CD14-positive monocyte (primary cell): ENCODE measurements around the gene POFUT2. TPM values are rescaled to one million over a fixed set of nuclear protein-coding genes. Genes with fewer than 3 reads are reported as not detected.

Experiments used
- DNase-seq, 3 donors: peaks; one replicate each; pipeline ENCODE4 v3.0.0-alpha.2; 2011 to 2022
- H2AFZ ChIP-seq: 2 replicates; pipeline ENCODE4 v1.6.0; 2012; ENCODE audit warnings: mild to moderate bottlenecking, low read depth, low read length, inconsistent platforms; ENCODE audit not compliant: insufficient read depth, poor library complexity, severe bottlenecking
- H3K27ac ChIP-seq, 2 donors: 1 replicate in 1 of 2; 2 replicates in 1 of 2; pipeline ENCODE4 v1.5.1; 2012 to 2013; ENCODE audit warnings: low read length in 2 of 2, control low read depth in 1 of 2, inconsistent platforms in 1 of 2, low read depth in 1 of 2, mild to moderate bottlenecking in 1 of 2
- H3K27me3 ChIP-seq, 2 donors: one replicate each; pipeline versions ENCODE4 v1.6.0 to v1.6.1; 2011 to 2013; ENCODE audit warnings: low read length in 2 of 2; ENCODE audit not compliant: control insufficient read depth in 2 of 2, insufficient read depth in 2 of 2
- H3K36me3 ChIP-seq, 2 donors: replicated peaks in 1 of 2; 1 replicate in 1 of 2; 2 replicates in 1 of 2; pipeline versions ENCODE4 v1.5.1 to v1.6.1; 2012 to 2013; ENCODE audit warnings: low read length in 2 of 2, control low read depth in 1 of 2, inconsistent platforms in 1 of 2, mild to moderate bottlenecking in 1 of 2; ENCODE audit not compliant: insufficient read depth in 2 of 2, control insufficient read depth in 1 of 2
- H3K4me1 ChIP-seq, 2 donors: 1 replicate in 1 of 2; 2 replicates in 1 of 2; pipeline versions ENCODE4 v1.5.1 to v1.6.1; 2012 to 2013; ENCODE audit warnings: low read length in 2 of 2, control low read depth in 1 of 2, inconsistent platforms in 1 of 2, mild to moderate bottlenecking in 1 of 2, moderate library complexity in 1 of 2; ENCODE audit not compliant: insufficient read depth in 2 of 2, control insufficient read depth in 1 of 2
- H3K4me2 ChIP-seq: replicated peaks from 2 replicates; pipeline ENCODE3; 2012; ENCODE audit warnings: low read length, moderate library complexity, mild to moderate bottlenecking; ENCODE audit not compliant: poor library complexity, severe bottlenecking; ENCODE audit errors: extremely low read depth
- H3K4me3 ChIP-seq, 3 experiments: fragments of 200-600 bp in 1 of 3; sonication (generic) in 1 of 3; replicated peaks in 1 of 3; 1 replicate in 2 of 3; 2 replicates in 1 of 3; pipeline ENCODE4 v1.5.1; 2011 to 2013; ENCODE audit warnings: low read length in 3 of 3, mild to moderate bottlenecking in 3 of 3, control low read depth in 2 of 3, low read depth in 2 of 3, inconsistent platforms in 1 of 3, moderate library complexity in 1 of 3
- H3K79me2 ChIP-seq: 2 replicates; pipeline ENCODE4 v1.6.0; 2012; ENCODE audit warnings: mild to moderate bottlenecking, control low read depth, inconsistent platforms, low read length, moderate library complexity; ENCODE audit not compliant: insufficient read depth
- H3K9ac ChIP-seq: 2 replicates; pipeline ENCODE4 v1.6.0; 2017; ENCODE audit warnings: low read length, mild to moderate bottlenecking; ENCODE audit not compliant: insufficient read depth, poor library complexity, severe bottlenecking
- H3K9me3 ChIP-seq, 2 donors: replicated peaks in 1 of 2; 1 replicate in 1 of 2; 2 replicates in 1 of 2; pipeline versions ENCODE4 v1.5.1 to v1.6.1; 2012 to 2013; ENCODE audit warnings: low read length in 2 of 2, control low read depth in 1 of 2; ENCODE audit not compliant: control insufficient read depth in 1 of 2, insufficient read depth in 1 of 2
- H4K20me1 ChIP-seq: 2 replicates; pipeline ENCODE4 v1.6.0; 2012; ENCODE audit warnings: mild to moderate bottlenecking, low read length, control low read depth, moderate library complexity; ENCODE audit not compliant: insufficient read depth
- H3K27ac Mint-ChIP-seq, 7 donors: one replicate each; pipeline ENCODE4 v1.8.0; 2020; ENCODE audit warnings: mild to moderate bottlenecking in 7 of 7, mixed read lengths in 7 of 7, moderate library complexity in 6 of 7, inconsistent platforms in 2 of 7
- H3K27me3 Mint-ChIP-seq, 3 donors: one replicate each; pipeline ENCODE4 v1.8.0; 2021 to 2022; ENCODE audit warnings: low read depth in 3 of 3, mild to moderate bottlenecking in 3 of 3, mixed read lengths in 3 of 3, moderate library complexity in 3 of 3, inconsistent platforms in 1 of 3
- H3K36me3 Mint-ChIP-seq, 2 donors: one replicate each; pipeline ENCODE4 v1.8.0; 2020; ENCODE audit warnings: mixed read lengths in 2 of 2, inconsistent platforms in 1 of 2, mild to moderate bottlenecking in 1 of 2
- H3K4me1 Mint-ChIP-seq: one replicate; pipeline ENCODE4 v1.8.0; 2020; ENCODE audit warnings: mild to moderate bottlenecking, mixed read lengths
- H3K4me3 Mint-ChIP-seq, 2 donors: one replicate each; pipeline ENCODE4 v1.8.0; 2020; ENCODE audit warnings: mild to moderate bottlenecking in 2 of 2, mixed read lengths in 2 of 2, moderate library complexity in 1 of 2
- H3K9me3 Mint-ChIP-seq, 7 donors: one replicate each; pipeline ENCODE4 v1.8.0; 2020 to 2022; ENCODE audit warnings: mixed read lengths in 7 of 7, mild to moderate bottlenecking in 6 of 7, moderate library complexity in 6 of 7, inconsistent platforms in 2 of 7
- WGBS: methylation state at CpG from one replicate; pipeline ENCODE4 v1.1.5; 2013; ENCODE audit warnings: missing lambda C conversion rate; ENCODE audit not compliant: insufficient coverage; 5-methylcytosine and 5-hydroxymethylcytosine counted together
- intact Hi-C, 2 donors: fragments of 100-400 bp; cut with micrococcal nuclease; formaldehyde crosslinking; loops; one replicate each; pipeline versions ENCODE4 v1.15.0 to v1.15.1; 2023
- polyA plus RNA-seq, 3 donors: library from polyadenylated mRNA; depleted of rRNA in 1 of 3; unstranded in 2 of 3; stranded (reverse) in 1 of 3; fragments of 300-500 nt in 2 of 3; fragments of >200 nt in 1 of 3; fragmentation: Illumina TruSeq in 2 of 3; gene quantifications; 1 replicate in 2 of 3; 2 replicates in 1 of 3; pipeline ENCODE4 v1.2.3, GENCODE V29; 2012 to 2021
- TF ChIP-seq, protein P1 (sequence below): fragments of 200-600 bp; IDR thresholded peaks from one replicate; pipeline ENCODE4 v1.8.0; 2022; ENCODE audit warnings: antibody characterized with exemption, mild to moderate bottlenecking

POFUT2 gene
- polyA plus RNA-seq, 3 donors, result 1.8 to 21.3 (median 2.8) TPM

DNA sequence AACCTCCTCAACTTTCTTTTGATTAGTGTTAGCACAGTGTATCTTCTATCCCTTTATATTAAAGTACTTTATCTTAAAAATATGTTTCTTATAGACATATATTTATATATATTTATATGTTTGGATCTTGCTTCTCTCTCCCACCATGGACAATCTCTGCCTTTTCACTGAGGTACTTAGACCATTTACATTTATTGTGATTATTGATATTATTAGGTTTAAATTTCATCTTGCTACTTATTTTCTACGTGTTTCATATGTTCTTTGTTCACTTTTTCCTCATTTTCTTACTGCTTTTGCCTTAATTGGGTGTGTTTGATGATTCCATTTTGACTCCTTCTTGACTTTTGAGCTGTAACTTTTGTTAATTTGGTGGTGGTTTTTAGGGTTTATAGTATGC, 70.7 kb downstream of the POFUT2 start:
- Histone ChIP-seq H3K4me3 (no peak overlapping the region), H3K4me2 (no peak overlapping the region), H3K27me3 (no peaks in the 10 kb centered on the region), H3K27ac (no peak overlapping the region), H3K36me3 (no peaks in the 10 kb centered on the region), H3K4me1 (no peaks in the 10 kb centered on the region), H2AFZ (no peak overlapping the region), H4K20me1 (no peaks in the 10 kb centered on the region), H3K9me3 (no peaks in the 10 kb centered on the region), H3K9ac (no peak overlapping the region), H3K79me2 (no peaks in the 10 kb centered on the region)
- peaks cover 0 to 11% (median 3%) of the 10 kb centered on the region in 7 donors for H3K9me3 Mint-ChIP-seq
- H3K36me3 Mint-ChIP-seq, result peaks cover 11 to 13% of the 10 kb centered on the region in 2 donors
- no peak overlapping the region for H3K27ac Mint-ChIP-seq
- no peaks in the 10 kb centered on the region for H3K4me1 Mint-ChIP-seq
- H3K27me3 Mint-ChIP-seq, result no peaks in the 10 kb centered on the region
- DNase-seq, result no peak
- WGBS, result no CpG with 5 or more reads among the region's 1 CpG
- TF ChIP-seq, protein P1, sequence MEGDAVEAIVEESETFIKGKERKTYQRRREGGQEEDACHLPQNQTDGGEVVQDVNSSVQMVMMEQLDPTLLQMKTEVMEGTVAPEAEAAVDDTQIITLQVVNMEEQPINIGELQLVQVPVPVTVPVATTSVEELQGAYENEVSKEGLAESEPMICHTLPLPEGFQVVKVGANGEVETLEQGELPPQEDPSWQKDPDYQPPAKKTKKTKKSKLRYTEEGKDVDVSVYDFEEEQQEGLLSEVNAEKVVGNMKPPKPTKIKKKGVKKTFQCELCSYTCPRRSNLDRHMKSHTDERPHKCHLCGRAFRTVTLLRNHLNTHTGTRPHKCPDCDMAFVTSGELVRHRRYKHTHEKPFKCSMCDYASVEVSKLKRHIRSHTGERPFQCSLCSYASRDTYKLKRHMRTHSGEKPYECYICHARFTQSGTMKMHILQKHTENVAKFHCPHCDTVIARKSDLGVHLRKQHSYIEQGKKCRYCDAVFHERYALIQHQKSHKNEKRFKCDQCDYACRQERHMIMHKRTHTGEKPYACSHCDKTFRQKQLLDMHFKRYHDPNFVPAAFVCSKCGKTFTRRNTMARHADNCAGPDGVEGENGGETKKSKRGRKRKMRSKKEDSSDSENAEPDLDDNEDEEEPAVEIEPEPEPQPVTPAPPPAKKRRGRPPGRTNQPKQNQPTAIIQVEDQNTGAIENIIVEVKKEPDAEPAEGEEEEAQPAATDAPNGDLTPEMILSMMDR, result no peak
- intact Hi-C loops, result no loop called here
- H3K4me3 Mint-ChIP-seq, result no peak overlapping the region

DNA sequence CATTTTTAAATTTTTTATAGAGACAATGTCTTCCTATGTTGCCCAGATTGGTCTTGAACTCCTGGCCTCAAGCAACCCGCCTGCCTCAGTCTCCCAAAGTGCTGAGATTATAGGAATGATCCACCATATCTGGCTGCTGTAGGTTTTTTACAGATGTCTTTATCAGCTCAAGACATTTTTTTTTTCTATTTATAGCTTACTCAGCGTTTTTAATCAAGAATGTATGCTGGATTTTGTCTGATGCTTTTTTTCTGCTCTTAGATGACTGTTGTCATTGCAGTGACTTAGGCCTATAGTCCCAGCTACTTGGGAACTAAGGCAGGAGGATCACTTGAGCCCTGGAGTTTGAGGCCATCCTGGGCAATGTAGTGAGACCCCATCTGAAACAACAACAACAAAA, 72.5 kb downstream of the POFUT2 start:
- H2AFZ ChIP-seq, result no peak overlapping the region
- no peaks in the 10 kb centered on the region for H3K9me3 ChIP-seq
- no peak overlapping the region for H3K4me3 ChIP-seq
- no peaks in the 10 kb centered on the region for H3K79me2 ChIP-seq
- TF ChIP-seq, protein P1, result no peak
- H3K9ac ChIP-seq, result no peak overlapping the region
- Mint-ChIP-seq H3K27ac (no peak overlapping the region), H3K4me1 (peaks cover 6% of the 10 kb centered on the region), H3K4me3 (no peak overlapping the region), H3K27me3 (no peaks in the 10 kb centered on the region), H3K9me3 (peaks cover 0 to 11% (median 3%) of the 10 kb centered on the region in 7 donors), H3K36me3 (peaks cover 2 to 16% of the 10 kb centered on the region in 2 donors)
- no peaks in the 10 kb centered on the region for H3K27me3 ChIP-seq
- no peaks in the 10 kb centered on the region for H3K36me3 ChIP-seq
- no peak overlapping the region for H3K27ac ChIP-seq
- intact Hi-C loops, result no loop called here
- WGBS, result no CpG with 5 or more reads among the region's 2 CpGs
- H3K4me2 ChIP-seq, result no peak overlapping the region
- no peak for DNase-seq
- peaks cover 7 to 9% of the 10 kb centered on the region in 2 donors for H3K4me1 ChIP-seq
- H4K20me1 ChIP-seq, result no peaks in the 10 kb centered on the region

Other genes with a start within 250 kb of the POFUT2 start
- gene ADARB1, start 213.3 kb downstream of the POFUT2 start, polyA plus RNA-seq, result 1 to 10 TPM in 2 of 3 donors, under 1 TPM in 1; 0.40 to 2.6 (median 1.0) TPM
- 1 to 10 TPM in 2 of 3 donors, under 1 TPM in 1; 0.80 to 4.1 (median 1.1) TPM for gene COL18A1, start 117.3 kb upstream of the POFUT2 start, polyA plus RNA-seq